ENCODE measurements around the gene SGMS1. TPM values are rescaled to one million over a fixed set of nuclear protein-coding genes. Genes with fewer than 3 reads are reported as not detected.

Gene SGMS1
- polyA plus RNA-seq, 3 donors = 6.6 to 17.5 (median 8.4) TPM

GRCh38 chr10:50641626-50642025 lies 17.9 kb upstream of the SGMS1 start:
- 51 to 66% (median 58%) methylated on average over 2 of the region's 2 CpGs for whole genome bisulfite sequencing, 3 donors
- no peak overlapping the region for H3K27ac ChIP-seq (ENCODE audit: low read depth, low read length)

GRCh38 chr10:50640238-50640637 lies 16.5 kb upstream of the SGMS1 start:
- 83 to 88% (median 84%) methylated on average over 1 of the region's 1 CpG for WGBS, 3 donors

GRCh38 chr10:50636618-50637579 lies 13.1 kb upstream of the SGMS1 start:
- WGBS, 3 donors = 65 to 77% (median 69%) methylated on average over 6 of the region's 6 CpGs
- H3K27ac ChIP-seq (ENCODE audit: low read depth, low read length) = no peak overlapping the region

More at GRCh38 chr10:50640238-50640637, 16.5 kb upstream of the SGMS1 start:
- H3K27ac ChIP-seq (ENCODE audit: low read depth, low read length) = no peak overlapping the region

GRCh38 chr10:50635286-50635685 lies 11.5 kb upstream of the SGMS1 start:
- no peak overlapping the region for H3K27ac ChIP-seq (ENCODE audit: low read depth, low read length)
- WGBS, 3 donors = 85 to 100% (median 94%) methylated on average over 1 of the region's 1 CpG

GRCh38 chr10:50634479-50634878 lies 10.7 kb upstream of the SGMS1 start:
- H3K27ac ChIP-seq (ENCODE audit: low read depth, low read length) = no peak overlapping the region
- 89 to 97% (median 90%) methylated on average over 1 of the region's 1 CpG for WGBS, 3 donors

GRCh38 chr10:50631052-50631451 lies 7.3 kb upstream of the SGMS1 start:
- H3K27ac ChIP-seq (ENCODE audit: low read depth, low read length) = no peak overlapping the region
- WGBS, 3 donors = 96 to 99% (median 98%) methylated on average over 30 of the region's 30 CpGs

- 64 to 75% (median 67%) methylated on average over 3 of the region's 3 CpGs for WGBS, 3 donors
- no peak overlapping the region for H3K27ac ChIP-seq (ENCODE audit: low read depth, low read length)
Measured at GRCh38 chr10:50629495-50630122, 5.9 kb upstream of the SGMS1 start.

GRCh38 chr10:50627896-50628295 lies 4.1 kb upstream of the SGMS1 start:
- 84 to 91% (median 89%) methylated on average over 4 of the region's 4 CpGs for whole genome bisulfite sequencing, 3 donors
- no peak overlapping the region for H3K27ac ChIP-seq (ENCODE audit: low read depth, low read length)

GRCh38 chr10:50627443-50627842 lies 3.7 kb upstream of the SGMS1 start:
- 92 to 100% (median 95%) methylated on average over 1 of the region's 1 CpG for WGBS, 3 donors

GRCh38 chr10:50625649-50626132 lies 1.9 kb upstream of the SGMS1 start:
- 2 to 3% (median 3%) methylated on average over 6 of the region's 6 CpGs for WGBS, 3 donors
- no peak overlapping the region for H3K27ac ChIP-seq (ENCODE audit: low read depth, low read length)

More at GRCh38 chr10:50627443-50627842, 3.7 kb upstream of the SGMS1 start:
- no peak overlapping the region for H3K27ac ChIP-seq (ENCODE audit: low read depth, low read length)

- WGBS, 3 donors = 0 to 1% (median 0%) methylated on average over 52 to 58 of the region's 58 CpGs
- peak overlapping the region; percentile 76 for H3K27ac ChIP-seq (ENCODE audit: low read depth, low read length)
Measured at GRCh38 chr10:50624866-50625501, 1.2 kb upstream of the SGMS1 start.

GRCh38 chr10:50624413-50624865 lies 683 bp upstream of the SGMS1 start:
- WGBS, 3 donors = 0 to 1% (median 1%) methylated on average over 34 to 46 of the region's 46 CpGs
- peak overlapping the region; percentile 99 for H3K27ac ChIP-seq (ENCODE audit: low read depth, low read length)

GRCh38 chr10:50622706-50623662 lies 772 bp downstream of the SGMS1 start:
- WGBS, 3 donors = 0 to 1% (median 0%) methylated on average over 84 to 88 of the region's 88 CpGs
- peak overlapping the region; percentile 28 for H3K27ac ChIP-seq (ENCODE audit: low read depth, low read length)

GRCh38 chr10:50621968-50622705 lies 1.6 kb downstream of the SGMS1 start:
- peak overlapping the region; percentile 21 for H3K27ac ChIP-seq (ENCODE audit: low read depth, low read length)
- 0 to 1% (median 1%) methylated on average over 21 of the region's 21 CpGs for WGBS, 3 donors

- no peak overlapping the region for H3K27ac ChIP-seq (ENCODE audit: low read depth, low read length)
- 50 to 90% (median 90%) methylated on average over 7 of the region's 7 CpGs for WGBS, 3 donors
Measured at GRCh38 chr10:50620899-50621298, 2.9 kb downstream of the SGMS1 start.

GRCh38 chr10:50619882-50620281 lies 3.9 kb downstream of the SGMS1 start:
- 82 to 96% (median 92%) methylated on average over 2 of the region's 2 CpGs for WGBS, 3 donors
- no peak overlapping the region for H3K27ac ChIP-seq (ENCODE audit: low read depth, low read length)

- WGBS, 3 donors = 68 to 97% (median 91%) methylated on average over 1 of the region's 1 CpG
- no peak overlapping the region for H3K27ac ChIP-seq (ENCODE audit: low read depth, low read length)
Measured at GRCh38 chr10:50619166-50619565, 4.6 kb downstream of the SGMS1 start.
